PFSK-1 (cell line): ENCODE measurements around the gene MYH9.

Source experiments
- FOXP2 ChIP-seq: optimal IDR thresholded peaks from 2 replicates; pipeline ENCODE3; 2011; ENCODE audit warnings: borderline replicate concordance, control low read depth, inconsistent platforms; ENCODE audit not compliant: insufficient read depth; ENCODE audit errors: extremely low read length, extremely low read depth
- POLR2AphosphoS5 ChIP-seq: IDR thresholded peaks from 2 replicates; pipeline ENCODE4 v1.6.1; 2012; ENCODE audit warnings: low read depth, mild to moderate bottlenecking, control low read depth, low read length, moderate library complexity
- REST ChIP-seq, 2 experiments: IDR thresholded peaks; 2 replicates each; pipeline versions ENCODE4 v1.6.1 to v1.8.0; 2011 to 2012; ENCODE audit warnings: low read depth in 2 of 2, low read length in 2 of 2, control low read depth in 1 of 2, inconsistent platforms in 1 of 2, mild to moderate bottlenecking in 1 of 2, moderate library complexity in 1 of 2; ENCODE audit not compliant: insufficient read depth in 1 of 2
- SIN3A ChIP-seq: IDR thresholded peaks from 2 replicates; pipeline ENCODE4 v1.6.1; 2012; ENCODE audit warnings: mild to moderate bottlenecking, low read length, moderate library complexity, borderline replicate concordance; ENCODE audit not compliant: insufficient read depth
- TAF1 ChIP-seq: IDR thresholded peaks from 2 replicates; pipeline ENCODE4 v1.6.1; 2012; ENCODE audit warnings: low read length, control low read depth, borderline replicate concordance; ENCODE audit not compliant: insufficient read depth

The MYH9 gene

GRCh38 chr22:36235585-36235984 lies 152.2 kb downstream of the MYH9 start:
- no peak for TF ChIP-seq POLR2AphosphoS5
- TF ChIP-seq FOXP2 = no peak

- TF ChIP-seq REST (IDR thresholded peaks at IDR 0.05; ENCODE audit: insufficient read depth in 1 of 2, low read depth in 2 of 2, low read length in 2 of 2) = no peak
- no peak for TF ChIP-seq SIN3A
- TF ChIP-seq TAF1 = no peak
- no peak for TF ChIP-seq FOXP2
- TF ChIP-seq POLR2AphosphoS5 = no peak
These were observed 152.8 kb downstream of the MYH9 start for GRCh38 chr22:36234919-36235318.

- TF ChIP-seq TAF1 = no peak
- TF ChIP-seq SIN3A = no peak
- no peak for TF ChIP-seq REST (IDR thresholded peaks at IDR 0.05; ENCODE audit: insufficient read depth in 1 of 2, low read depth in 2 of 2, low read length in 2 of 2)
- no peak for TF ChIP-seq POLR2AphosphoS5
- TF ChIP-seq FOXP2 = no peak
These were observed 153.6 kb downstream of the MYH9 start for GRCh38 chr22:36234213-36234612.

GRCh38 chr22:36233796-36234195 lies 154.0 kb downstream of the MYH9 start:
- TF ChIP-seq TAF1 = no peak
- no peak for TF ChIP-seq SIN3A
- no peak for TF ChIP-seq REST (IDR thresholded peaks at IDR 0.05; ENCODE audit: insufficient read depth in 1 of 2, low read depth in 2 of 2, low read length in 2 of 2)
- no peak for TF ChIP-seq POLR2AphosphoS5
- no peak for TF ChIP-seq FOXP2

GRCh38 chr22:36232715-36233401 lies 154.9 kb downstream of the MYH9 start:
- TF ChIP-seq TAF1 (no peak), SIN3A (no peak), REST (IDR thresholded peaks at IDR 0.05; ENCODE audit: insufficient read depth in 1 of 2, low read depth in 2 of 2, low read length in 2 of 2) (no peak)
